A673 (cell line): ENCODE data around the gene NPC1.

Experiments
- CTCF ChIP-seq: fragments of 300-800, 200-600 bp; sonication (generic); conservative IDR thresholded peaks from 2 replicates; pipeline ENCODE4 v1.5.1; 2017; ENCODE audit warnings: low read depth, mild to moderate bottlenecking, antibody characterized with exemption, low read length, moderate library complexity, mixed read lengths
- EZH2 ChIP-seq: fragments of 200-600 bp; sonication (generic); IDR thresholded peaks from 2 replicates; pipeline ENCODE4 v1.6.1; 2017; ENCODE audit warnings: borderline replicate concordance, low read depth, mild to moderate bottlenecking, mixed read lengths, antibody characterized with exemption, low read length; ENCODE audit not compliant: poor library complexity, severe bottlenecking

DNA sequence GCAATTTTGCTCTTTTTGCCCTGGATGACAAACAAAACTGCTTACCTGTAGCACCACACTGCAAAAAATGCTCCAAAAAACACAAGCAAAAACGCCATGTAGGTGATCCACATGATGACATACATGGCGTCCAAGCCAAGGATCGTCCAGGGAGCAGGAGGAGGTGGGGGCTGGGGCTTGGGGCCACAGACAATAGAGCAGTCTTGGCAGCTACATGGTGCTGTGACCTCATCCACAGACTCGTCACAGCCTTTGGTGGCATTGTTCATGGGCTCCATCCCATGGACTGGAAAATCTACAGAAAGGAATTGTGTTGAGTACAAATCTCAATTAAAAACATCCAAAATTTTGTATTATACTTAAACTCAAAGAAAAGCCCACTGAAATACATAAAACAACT lies 26.1 kb downstream of the NPC1 start:
- TF ChIP-seq CTCF (no peak), EZH2 (no peak)
